T-cell (primary cell): Measurements from ENCODE around the gene FBXO11. TPM values are rescaled to one million over a fixed set of nuclear protein-coding genes. Genes with fewer than 3 reads are reported as not detected.

ENCODE experiments used
- ATAC-seq, 4 experiments: fragments of 200-7000 bp in 3 of 4; fragments of 150-1000 bp in 1 of 4; cut with Tn5 transposase; replicated peaks in 1 of 4; 1 replicate in 3 of 4; 2 replicates in 1 of 4; pipeline ENCODE4 v1.10.0; 2021; ENCODE audit warnings: moderate library complexity in 3 of 4, mild to moderate bottlenecking in 2 of 4, moderate number of reproducible peaks in 1 of 4
- CTCF ChIA-PET, 2 donors: fragments of 300-600 bp; sonication (Branson Sonifier 250); formaldehyde crosslinking; loops; one replicate each; lab custom pipeline; 2022; ENCODE audit warnings: antibody characterized with exemption in 2 of 2; lab: Charles Lee
- POLR2A ChIA-PET, 2 donors: fragments of 300-600 bp; sonication (Branson Sonifier 250); formaldehyde crosslinking; loops; one replicate each; lab custom pipeline; 2022; ENCODE audit warnings: antibody characterized with exemption in 2 of 2; lab: Charles Lee
- DNase-seq, 35 experiments: peaks; one replicate each; pipeline versions ENCODE4 v3.0.0 to v3.0.0-alpha.2; 2013 to 2023
- H3K27ac ChIP-seq: one replicate; pipeline ENCODE4 v1.5.1; 2013; ENCODE audit warnings: low read length
- H3K27me3 ChIP-seq, 2 experiments: replicated peaks in 1 of 2; 1 replicate in 1 of 2; 2 replicates in 1 of 2; pipeline versions ENCODE4 v1.6.1 to v1.7.0; 2013; ENCODE audit warnings: low read length in 1 of 2, mixed read lengths in 1 of 2; ENCODE audit not compliant: control insufficient read depth in 2 of 2, insufficient read depth in 2 of 2; ENCODE audit errors: extremely low read depth in 1 of 2
- H3K36me3 ChIP-seq, 2 donors: 1 replicate in 1 of 2; 2 replicates in 1 of 2; pipeline versions ENCODE4 v1.6.1 to v1.7.0; 2013; ENCODE audit warnings: low read length in 1 of 2; ENCODE audit not compliant: control insufficient read depth in 2 of 2, insufficient read depth in 1 of 2; ENCODE audit errors: extremely low read depth in 1 of 2
- H3K4me1 ChIP-seq, 2 experiments: 1 replicate in 1 of 2; 2 replicates in 1 of 2; pipeline versions ENCODE4 v1.6.1 to v1.7.0; 2013; ENCODE audit warnings: low read length in 2 of 2, mixed read lengths in 1 of 2; ENCODE audit not compliant: insufficient read depth in 2 of 2, control insufficient read depth in 1 of 2; ENCODE audit errors: extremely low read depth in 1 of 2
- H3K4me3 ChIP-seq, 2 donors: 1 replicate in 1 of 2; 2 replicates in 1 of 2; pipeline versions ENCODE4 v1.5.1 to v1.7.0; 2013; ENCODE audit warnings: mild to moderate bottlenecking in 2 of 2, low read length in 1 of 2, moderate library complexity in 1 of 2; ENCODE audit not compliant: control insufficient read depth in 1 of 2; ENCODE audit errors: extremely low read depth in 1 of 2
- H3K9me3 ChIP-seq: 2 replicates; pipeline ENCODE4 v1.7.0; 2013
- H3K27ac Mint-ChIP-seq, 2 donors: one replicate each; pipeline ENCODE4 v1.8.0; 2020 to 2021; ENCODE audit warnings: mild to moderate bottlenecking in 2 of 2, mixed read lengths in 2 of 2
- H3K27me3 Mint-ChIP-seq, 2 donors: one replicate each; pipeline ENCODE4 v1.8.0; 2021 to 2022; ENCODE audit warnings: mixed read lengths in 2 of 2
- H3K36me3 Mint-ChIP-seq: one replicate; pipeline ENCODE4 v1.8.0; 2021; ENCODE audit warnings: mixed read lengths
- H3K4me1 Mint-ChIP-seq, 3 donors: one replicate each; pipeline ENCODE4 v1.8.0; 2020 to 2022; ENCODE audit warnings: mixed read lengths in 3 of 3, mild to moderate bottlenecking in 1 of 3
- H3K4me3 Mint-ChIP-seq, 3 donors: one replicate each; pipeline ENCODE4 v1.8.0; 2020 to 2022; ENCODE audit warnings: mild to moderate bottlenecking in 3 of 3, mixed read lengths in 3 of 3, moderate library complexity in 3 of 3
- H3K9me3 Mint-ChIP-seq, 3 donors: one replicate each; pipeline ENCODE4 v1.8.0; 2020 to 2022; ENCODE audit warnings: mixed read lengths in 3 of 3
- WGBS: methylation state at CpG from one replicate; pipeline ENCODE4 v1.1.5; 2013; ENCODE audit warnings: missing lambda C conversion rate; ENCODE audit not compliant: insufficient coverage; 5-methylcytosine and 5-hydroxymethylcytosine counted together
- total RNA-seq, 35 experiments: library from RNA in 6 of 35; stranded (reverse) in 6 of 35; fragments of 120-200 nt in 1 of 35; gene quantifications; one replicate each; pipeline versions ENCODE4 v1.2.1 to v1.2.4 and lab custom pipeline; 2013 to 2026

FBXO11 gene
- total RNA-seq, 5 donors from 2014 or later (not counting 1 experiment from before 2014, with no cell fraction given): 70.2 to 90.0 (median 74.6) TPM

- H3K4me3 Mint-ChIP-seq: no peak overlapping the region
- no peaks in the 10 kb centered on the region for H3K36me3 Mint-ChIP-seq
- H3K9me3 Mint-ChIP-seq: peaks cover 0 to 4% (median 0%) of the 10 kb centered on the region in 3 donors
- H3K4me1 Mint-ChIP-seq: peaks cover 0 to 6% (median 0%) of the 10 kb centered on the region in 3 donors
- H3K27ac ChIP-seq: peak overlapping the region; percentile 19
- no peaks in the 10 kb centered on the region for H3K4me1 ChIP-seq
- no peak overlapping the region for H3K4me3 ChIP-seq
- POLR2A ChIA-PET: no interaction called here
- H3K9me3 ChIP-seq: no peaks in the 10 kb centered on the region
- CTCF ChIA-PET: interaction anchor here in 1 of 2 donors (1.3 kb wide), 1 partner anchor 15 kb away, joined by 5 read pairs; no protein-coding TSS in a partner anchor
- no peaks in the 10 kb centered on the region for H3K27me3 Mint-ChIP-seq
- no peaks in the 10 kb centered on the region for H3K36me3 ChIP-seq
- 60% methylated on average over 7 of the region's 10 CpGs for WGBS
- peak overlapping the region in 1 of 2 donors; percentile 8 for H3K27ac Mint-ChIP-seq
- ATAC-seq (no peak), DNase-seq (no peak)
- peaks cover 0 to 4% of the 10 kb centered on the region in 2 experiments for H3K27me3 ChIP-seq
These were observed 154.4 kb downstream of the FBXO11 start for GRCh38 chr2:47751856-47752414.

- Mint-ChIP-seq H3K4me3 (no peak overlapping the region), H3K27ac (no peak overlapping the region)
- CTCF ChIA-PET: no interaction called here
These were observed 158.4 kb downstream of the FBXO11 start for GRCh38 chr2:47747878-47748277.

GRCh38 chr2:47744074-47744473 lies 162.2 kb downstream of the FBXO11 start:
- Histone ChIP-seq H3K27ac (no peak overlapping the region), H3K27me3 (peaks cover 0 to 9% of the 10 kb centered on the region in 2 experiments), H3K36me3 (no peaks in the 10 kb centered on the region), H3K9me3 (no peaks in the 10 kb centered on the region), H3K4me1 (no peaks in the 10 kb centered on the region), H3K4me3 (no peak overlapping the region)
- H3K27me3 Mint-ChIP-seq: peaks cover 15 to 21% of the 10 kb centered on the region in 2 donors
- H3K4me3 Mint-ChIP-seq: no peak overlapping the region
- H3K27ac Mint-ChIP-seq: no peak overlapping the region
- no peaks in the 10 kb centered on the region for H3K36me3 Mint-ChIP-seq
- no peak for ATAC-seq
- no peak for DNase-seq
- ChIA-PET CTCF (no interaction called here), POLR2A (no interaction called here)
- no peaks in the 10 kb centered on the region for H3K4me1 Mint-ChIP-seq
- WGBS: no CpG with 5 or more reads among the region's 2 CpGs
- H3K9me3 Mint-ChIP-seq: peaks cover 0 to 9% (median 0%) of the 10 kb centered on the region in 3 donors

More at GRCh38 chr2:47747878-47748277, 158.4 kb downstream of the FBXO11 start:
- H3K27me3 Mint-ChIP-seq: peaks cover 9 to 15% of the 10 kb centered on the region in 2 donors
- Histone ChIP-seq H3K36me3 (no peaks in the 10 kb centered on the region), H3K4me1 (no peaks in the 10 kb centered on the region), H3K27me3 (peaks cover 0 to 6% of the 10 kb centered on the region in 2 experiments), H3K9me3 (no peaks in the 10 kb centered on the region), H3K27ac (no peak overlapping the region), H3K4me3 (no peak overlapping the region)
- H3K36me3 Mint-ChIP-seq: no peaks in the 10 kb centered on the region
- DNase-seq: no peak
- peaks cover 0 to 6% (median 0%) of the 10 kb centered on the region in 3 donors for H3K4me1 Mint-ChIP-seq
- 88% methylated on average over 1 of the region's 4 CpGs for WGBS
- no peak for ATAC-seq
- peaks cover 0 to 9% (median 0%) of the 10 kb centered on the region in 3 donors for H3K9me3 Mint-ChIP-seq
- POLR2A ChIA-PET: no interaction called here

GRCh38 chr2:47741637-47742036 lies 164.7 kb downstream of the FBXO11 start:
- no peaks in the 10 kb centered on the region for H3K9me3 ChIP-seq
- Mint-ChIP-seq H3K36me3 (no peaks in the 10 kb centered on the region), H3K4me3 (no peak overlapping the region), H3K27ac (no peak overlapping the region), H3K9me3 (peaks cover 0 to 2% (median 0%) of the 10 kb centered on the region in 3 donors), H3K4me1 (no peaks in the 10 kb centered on the region), H3K27me3 (peaks cover 15 to 24% of the 10 kb centered on the region in 2 donors)
- no peak overlapping the region for H3K4me3 ChIP-seq
- peaks cover 0 to 5% of the 10 kb centered on the region in 2 experiments for H3K27me3 ChIP-seq
- POLR2A ChIA-PET: no interaction called here
- no peak overlapping the region for H3K27ac ChIP-seq
- CTCF ChIA-PET: no interaction called here
- H3K4me1 ChIP-seq: no peaks in the 10 kb centered on the region
- no peak for DNase-seq
- H3K36me3 ChIP-seq: no peaks in the 10 kb centered on the region
- 83% methylated on average over 1 of the region's 3 CpGs for WGBS
- no peak for ATAC-seq

GRCh38 chr2:47741101-47741500 lies 165.2 kb downstream of the FBXO11 start:
- DNase-seq (no peak), ATAC-seq (no peak)
- POLR2A ChIA-PET: no interaction called here
- no peaks in the 10 kb centered on the region for H3K9me3 Mint-ChIP-seq
- no peak overlapping the region for H3K27ac ChIP-seq
- peaks cover 15 to 24% of the 10 kb centered on the region in 2 donors for H3K27me3 Mint-ChIP-seq
- no peak overlapping the region for H3K4me3 ChIP-seq
- no peaks in the 10 kb centered on the region for H3K36me3 ChIP-seq
- H3K36me3 Mint-ChIP-seq: no peaks in the 10 kb centered on the region
- H3K9me3 ChIP-seq: no peaks in the 10 kb centered on the region
- CTCF ChIA-PET: interaction anchor here in 1 of 2 donors (0.6 kb wide), 1 partner anchor 274 kb away, joined by 3 read pairs; no protein-coding TSS in a partner anchor
- no CpG with 5 or more reads among the region's 3 CpGs for WGBS
- no peaks in the 10 kb centered on the region for H3K4me1 Mint-ChIP-seq
- H3K27me3 ChIP-seq: peaks cover 0 to 5% of the 10 kb centered on the region in 2 experiments
- no peaks in the 10 kb centered on the region for H3K4me1 ChIP-seq
- H3K27ac Mint-ChIP-seq: no peak overlapping the region
- H3K4me3 Mint-ChIP-seq: no peak overlapping the region

Other genes with a start within 250 kb of the FBXO11 start
- gene MSH6, start 123.4 kb downstream of the FBXO11 start, total RNA-seq: 10 to 100 TPM; 32.6 to 46.0 (median 43.8) TPM